Psoas muscle (tissue), 8 donors: Measurements from ENCODE around the gene ATP9A. TPM values are rescaled to one million over a fixed set of nuclear protein-coding genes. Genes with fewer than 3 reads are reported as not detected.
A peak's percentile ranks its signal among the peaks of the same experiment; 100 is the strongest.

Experiments
- ATAC-seq, 4 donors: fragments of 200-7000 bp; cut with Tn5 transposase; one replicate each; pipeline ENCODE4 v1.9.1; 2020; ENCODE audit warnings: moderate library complexity in 3 of 4, mild to moderate bottlenecking in 2 of 4
- DNase-seq, 2 donors: peaks; one replicate each; pipeline ENCODE4 v3.0.0-alpha.2; 2020
- H3K27ac ChIP-seq: fragments of 200-600 bp; one replicate; pipeline ENCODE4 v1.8.0; 2022
- H3K27me3 ChIP-seq, 3 donors: fragments of 200-600 bp in 1 of 3; one replicate each; pipeline versions ENCODE4 v1.6.1 to v1.8.0; 2013 to 2022; ENCODE audit warnings: low read length in 2 of 3, mild to moderate bottlenecking in 2 of 3, moderate library complexity in 1 of 3; ENCODE audit not compliant: insufficient read depth in 3 of 3
- H3K36me3 ChIP-seq, 2 donors: fragments of 200-600 bp in 1 of 2; one replicate each; pipeline versions ENCODE4 v1.6.1 to v1.8.0; 2013 to 2022; ENCODE audit warnings: low read depth in 1 of 2, mild to moderate bottlenecking in 1 of 2, moderate library complexity in 1 of 2; ENCODE audit not compliant: insufficient read depth in 1 of 2
- H3K4me1 ChIP-seq: fragments of 200-600 bp; one replicate; pipeline ENCODE4 v1.8.0; 2022
- H3K4me3 ChIP-seq: fragments of 200-600 bp; one replicate; pipeline ENCODE4 v1.8.0; 2022; ENCODE audit warnings: mild to moderate bottlenecking
- H3K9me3 ChIP-seq: fragments of 200-600 bp; one replicate; pipeline ENCODE4 v1.8.0; 2022
- WGBS, 3 donors: extraction: QIAGEN DNeasy Blood & Tissue Kit; methylation state at CpG; one replicate each; pipeline versions ENCODE4 v1.1.6 to v1.1.7; 2013; 5-methylcytosine and 5-hydroxymethylcytosine counted together
- intact Hi-C, 2 donors: fragments of 100-400 bp; cut with DNase I; formaldehyde crosslinking; loops; one replicate each; pipeline versions ENCODE4 v1.11.0 to v1.14.2; 2022
- polyA plus RNA-seq, 3 donors: library from polyadenylated mRNA; stranded (reverse); fragments of 200-250 nt; gene quantifications; one replicate each; pipeline ENCODE4 v1.2.3, GENCODE V29; 2013
- total RNA-seq, 4 donors: library from RNA; stranded (reverse); fragmentation: NEBNext Ultra II Directional in 2 of 4; extraction: Animal tissue kit (Norgen Biotek cat#: 25700) in 2 of 4; gene quantifications; one replicate each; pipeline versions ENCODE4 v1.2.1 to v1.2.4, GENCODE V29; 2021 to 2023
- TF ChIP-seq, protein P1 (sequence below): fragments of 200-600 bp; IDR thresholded peaks from one replicate; pipeline ENCODE4 v1.8.0; 2022; ENCODE audit warnings: antibody characterized with exemption
- donor health status: healthy with polysubstance abuse.
- donor health status: DM: no; HTN: no; CAD: no; lungs with moderate emphysema.
- donor health status: Bipolar disorder and iron deficiency.
- donor health status: healthy.
- donor health status: DM: yes; HTN: yes; CAD: no.
- donor health status: DM: no; HTN: no; CAD: no.
- donor health status: DM: no; HTN: no; CAD: no.
- donor health status: DM: yes; HTN: yes; CAD: no.

Gene ATP9A
- total and polyA plus RNA-seq, 7 donors = 1.8 to 42.3 (median 17.2) TPM

DNA sequence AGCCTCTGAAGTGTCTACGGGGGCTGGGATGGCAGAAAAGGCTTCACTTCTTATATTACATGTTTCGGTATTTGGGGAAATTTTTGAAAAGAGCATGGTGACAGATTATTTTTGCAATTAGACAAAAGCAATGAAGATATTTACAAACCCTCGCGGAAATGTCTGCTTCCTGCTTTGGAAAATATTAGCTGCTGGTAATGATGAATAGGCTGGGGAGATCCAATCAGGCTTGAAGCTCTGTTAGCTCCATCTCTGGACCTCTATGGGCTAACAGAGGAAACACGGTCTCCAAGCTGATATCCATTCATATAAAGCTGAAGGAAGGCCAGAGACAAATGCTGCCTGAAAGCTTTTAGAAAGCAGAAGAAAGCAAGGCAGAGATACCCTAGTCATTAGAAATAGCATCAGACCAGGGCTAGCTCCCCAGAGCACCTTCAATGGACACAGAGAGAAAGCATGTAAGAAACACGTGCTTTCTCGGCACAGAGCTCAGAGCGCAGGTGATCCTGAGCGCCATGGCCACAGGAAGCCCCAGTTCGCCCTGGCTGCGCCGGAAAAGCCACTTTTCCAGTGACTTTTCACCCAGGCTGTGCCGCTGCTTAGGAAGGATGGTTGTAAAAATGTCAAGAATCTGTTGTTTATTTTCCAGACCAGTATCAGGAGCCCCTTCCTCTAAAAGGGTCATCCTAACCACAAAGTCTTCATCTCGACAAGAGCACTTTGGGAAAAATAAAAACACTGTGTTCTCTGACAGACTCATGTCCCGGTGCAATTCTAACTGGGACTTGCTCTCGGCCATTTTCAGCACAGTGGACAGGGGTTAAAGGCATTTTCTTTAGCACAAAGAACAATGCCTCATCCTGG is 157.2 kb downstream of the ATP9A start:
- H3K4me1 ChIP-seq = no peaks in the 10 kb centered on the region
- DNase-seq (no peak), ATAC-seq (no peak)
- no peaks in the 10 kb centered on the region for H3K27me3 ChIP-seq
- H3K9me3 ChIP-seq = no peaks in the 10 kb centered on the region
- TF ChIP-seq, protein P1, sequence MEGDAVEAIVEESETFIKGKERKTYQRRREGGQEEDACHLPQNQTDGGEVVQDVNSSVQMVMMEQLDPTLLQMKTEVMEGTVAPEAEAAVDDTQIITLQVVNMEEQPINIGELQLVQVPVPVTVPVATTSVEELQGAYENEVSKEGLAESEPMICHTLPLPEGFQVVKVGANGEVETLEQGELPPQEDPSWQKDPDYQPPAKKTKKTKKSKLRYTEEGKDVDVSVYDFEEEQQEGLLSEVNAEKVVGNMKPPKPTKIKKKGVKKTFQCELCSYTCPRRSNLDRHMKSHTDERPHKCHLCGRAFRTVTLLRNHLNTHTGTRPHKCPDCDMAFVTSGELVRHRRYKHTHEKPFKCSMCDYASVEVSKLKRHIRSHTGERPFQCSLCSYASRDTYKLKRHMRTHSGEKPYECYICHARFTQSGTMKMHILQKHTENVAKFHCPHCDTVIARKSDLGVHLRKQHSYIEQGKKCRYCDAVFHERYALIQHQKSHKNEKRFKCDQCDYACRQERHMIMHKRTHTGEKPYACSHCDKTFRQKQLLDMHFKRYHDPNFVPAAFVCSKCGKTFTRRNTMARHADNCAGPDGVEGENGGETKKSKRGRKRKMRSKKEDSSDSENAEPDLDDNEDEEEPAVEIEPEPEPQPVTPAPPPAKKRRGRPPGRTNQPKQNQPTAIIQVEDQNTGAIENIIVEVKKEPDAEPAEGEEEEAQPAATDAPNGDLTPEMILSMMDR = no peak
- intact Hi-C loops = no loop called here
- no peak overlapping the region for H3K4me3 ChIP-seq
- H3K36me3 ChIP-seq = peaks cover 0 to 50% of the 10 kb centered on the region in 2 donors
- WGBS, 3 donors = 66 to 71% (median 69%) methylated on average over 16 of the region's 16 CpGs
- no peak overlapping the region for H3K27ac ChIP-seq

- DNase-seq = no peak
Measured at GRCh38 chr20:51610111-51610510, 158.1 kb downstream of the ATP9A start.

GRCh38 chr20:51609251-51609650 is 158.9 kb downstream of the ATP9A start:
- no peaks in the 10 kb centered on the region for H3K9me3 ChIP-seq
- no peaks in the 10 kb centered on the region for H3K27me3 ChIP-seq
- ATAC-seq (peak in 1 of 4 donors; percentile 14), DNase-seq (no peak)
- H3K4me1 ChIP-seq = no peaks in the 10 kb centered on the region
- H3K27ac ChIP-seq = no peak overlapping the region
- intact Hi-C loops = no loop called here
- 89 to 95% (median 95%) methylated on average over 9 of the region's 9 CpGs for WGBS, 3 donors
- peaks cover 0 to 60% of the 10 kb centered on the region in 2 donors for H3K36me3 ChIP-seq
- TF ChIP-seq, protein P1 = no peak
- no peak overlapping the region for H3K4me3 ChIP-seq

More at GRCh38 chr20:51610111-51610510, 158.1 kb downstream of the ATP9A start:
- Histone ChIP-seq H3K9me3 (no peaks in the 10 kb centered on the region), H3K4me3 (no peak overlapping the region), H3K36me3 (peaks cover 0 to 51% of the 10 kb centered on the region in 2 donors), H3K27ac (no peak overlapping the region), H3K4me1 (no peaks in the 10 kb centered on the region), H3K27me3 (no peaks in the 10 kb centered on the region)
- intact Hi-C loops = no loop called here
- 87 to 90% (median 88%) methylated on average over 8 of the region's 8 CpGs for WGBS, 3 donors
- TF ChIP-seq, protein P1 = no peak
- no peak for ATAC-seq

DNA sequence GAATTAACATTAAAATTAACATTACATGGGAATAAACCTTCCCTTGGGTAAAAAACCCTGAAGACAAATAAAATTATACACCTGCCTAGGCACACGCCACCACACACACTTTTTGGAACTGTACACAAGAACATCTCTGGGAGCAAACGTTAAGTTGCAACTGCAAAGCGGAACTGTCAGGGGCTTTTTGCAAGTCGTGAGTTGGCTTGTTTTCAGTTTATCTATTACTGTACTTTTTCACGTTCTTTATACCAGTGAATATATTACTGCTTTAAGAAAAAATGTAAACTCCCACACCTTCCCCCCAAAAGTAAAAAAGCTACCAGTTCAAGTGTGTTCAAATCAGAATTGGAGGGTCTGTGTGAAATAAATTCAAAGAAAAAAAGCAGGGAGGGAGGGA is 160.1 kb downstream of the ATP9A start:
- H3K4me1 ChIP-seq = no peaks in the 10 kb centered on the region
- H3K27ac ChIP-seq = no peak overlapping the region
- intact Hi-C loops = no loop called here
- no peaks in the 10 kb centered on the region for H3K27me3 ChIP-seq
- DNase-seq = no peak
- TF ChIP-seq, protein P1 = no peak
- no peak overlapping the region for H3K4me3 ChIP-seq
- no peak for ATAC-seq
- peaks cover 0 to 58% of the 10 kb centered on the region in 2 donors for H3K36me3 ChIP-seq
- no peaks in the 10 kb centered on the region for H3K9me3 ChIP-seq
- WGBS, 3 donors = 79 to 90% (median 84%) methylated on average over 5 of the region's 5 CpGs
